Measurements from ENCODE around the gene KLHL29.

Gene KLHL29

DNA sequence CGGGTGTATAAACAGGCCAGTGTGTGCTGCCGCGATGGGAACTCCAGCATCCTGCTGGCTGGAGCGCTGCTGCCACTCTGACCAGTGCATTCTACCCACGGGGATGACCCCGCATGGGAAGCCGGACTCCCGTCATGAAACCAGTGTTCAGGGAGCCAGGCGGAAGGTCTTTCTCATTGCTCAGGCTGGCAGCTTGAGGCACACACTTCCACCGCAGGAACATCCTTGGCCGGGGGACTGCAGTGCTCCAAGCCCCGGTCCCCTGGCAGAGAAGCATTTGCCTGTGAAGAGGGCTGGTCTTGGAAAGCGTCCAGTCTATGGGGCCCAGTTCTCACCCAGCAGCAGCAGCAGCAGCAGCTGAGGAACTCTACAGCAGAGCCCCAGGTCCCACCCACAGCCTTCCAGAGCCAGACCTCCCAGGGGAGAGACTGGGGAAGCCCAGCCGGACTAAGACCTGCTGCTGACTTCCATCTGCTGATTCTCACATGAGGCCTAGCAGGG is 235.9 kb downstream of the KLHL29 start:
- TF ChIP-seq TAF1 (IDR thresholded peaks at IDR 0.05; ENCODE audit: borderline replicate concordance, low read depth, low read length) (no peak), POLR2A (IDR thresholded peaks at IDR 0.05; ENCODE audit: low read depth, low read length) (no peak), POLR2AphosphoS5 (IDR thresholded peaks at IDR 0.05; ENCODE audit: low read depth, low read length) (no peak)
- DNase-seq (ENCODE audit: insufficient read length) (no peak), FAIRE-seq (no peak)

DNA sequence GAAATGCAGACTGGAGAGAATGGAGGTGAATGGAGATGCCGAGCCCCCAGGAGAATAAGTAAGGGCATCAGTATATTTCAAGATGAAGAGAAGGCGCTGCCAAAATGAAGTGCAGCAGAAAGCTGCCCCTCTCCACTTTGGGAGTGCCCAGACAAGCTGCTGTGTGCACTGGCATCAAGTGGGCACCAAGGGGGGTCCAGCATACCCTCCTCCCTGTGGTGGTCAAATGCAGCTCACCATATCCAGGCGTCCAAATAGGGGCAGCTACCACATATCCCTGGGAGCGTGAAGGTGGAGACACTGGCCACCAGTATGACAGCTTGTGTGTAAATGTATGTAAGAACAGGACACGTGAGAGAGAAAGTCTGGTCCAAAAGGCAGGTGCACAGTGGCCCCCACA is 236.6 kb downstream of the KLHL29 start:
- no peak for DNase-seq (ENCODE audit: insufficient read length)
- TF ChIP-seq TAF1 (IDR thresholded peaks at IDR 0.05; ENCODE audit: borderline replicate concordance, low read depth, low read length), result no peak
- FAIRE-seq, result no peak

DNA sequence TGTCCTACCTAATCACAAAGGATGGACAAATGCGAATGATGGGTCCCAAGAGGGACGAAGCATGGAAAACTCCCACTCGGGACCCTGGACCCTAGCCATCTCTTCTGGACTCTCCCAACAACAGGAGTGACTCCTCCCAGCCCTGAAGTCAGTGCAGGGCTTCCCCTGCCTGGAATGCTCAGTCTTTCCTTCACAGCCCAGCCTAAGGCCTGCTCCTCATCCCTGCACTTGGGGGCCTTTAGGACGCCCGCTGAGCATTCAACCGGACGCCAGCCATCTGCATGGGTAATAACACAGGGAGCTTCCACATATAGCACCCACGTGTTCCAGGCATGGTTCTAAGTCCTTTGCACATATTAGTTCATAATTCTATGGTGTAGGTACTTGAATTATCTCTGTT is 237.5 kb downstream of the KLHL29 start:
- no peak for DNase-seq (ENCODE audit: insufficient read length)
- no peak for FAIRE-seq
- TF ChIP-seq POLR2A (IDR thresholded peaks at IDR 0.05; ENCODE audit: low read depth, low read length), result no peak
- no peak for TF ChIP-seq TAF1 (IDR thresholded peaks at IDR 0.05; ENCODE audit: borderline replicate concordance, low read depth, low read length)
- TF ChIP-seq POLR2AphosphoS5 (IDR thresholded peaks at IDR 0.05; ENCODE audit: low read depth, low read length), result no peak

DNA sequence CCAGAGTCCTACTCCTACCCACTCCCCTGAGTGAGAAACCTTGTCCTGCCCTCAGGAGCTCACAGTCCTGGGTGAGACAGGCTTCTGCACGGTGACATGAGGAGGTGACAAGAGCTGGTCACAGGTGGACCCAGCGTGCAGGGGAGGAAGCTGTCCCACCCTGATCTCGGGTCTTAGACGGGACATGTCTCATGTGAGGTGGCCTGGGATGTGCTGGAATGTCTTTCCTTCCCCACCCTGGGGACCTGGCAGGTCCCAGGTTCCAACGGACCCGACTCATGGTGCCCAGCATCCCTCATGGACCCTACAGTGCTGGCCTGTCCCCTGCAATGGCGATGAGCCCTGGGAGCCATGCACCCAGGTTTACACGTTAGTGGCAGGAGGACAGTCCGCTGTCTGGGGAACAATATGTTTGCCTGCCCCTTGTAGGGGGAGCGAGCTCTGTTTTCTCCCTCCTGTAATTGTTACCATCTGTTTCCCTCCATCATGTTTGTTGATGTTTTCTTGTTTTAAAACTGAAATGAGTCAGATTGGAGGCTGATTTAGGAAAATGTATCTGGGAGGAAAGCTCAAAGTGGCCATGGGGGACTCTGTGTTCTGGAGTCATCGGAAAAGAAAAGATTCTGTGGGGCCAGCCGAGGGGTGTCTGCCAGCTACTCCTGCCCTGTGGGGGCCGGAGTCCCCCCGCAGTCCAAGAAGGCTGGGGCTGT is 238.1 kb downstream of the KLHL29 start:
- no peak for TF ChIP-seq TAF1 (IDR thresholded peaks at IDR 0.05; ENCODE audit: borderline replicate concordance, low read depth, low read length)
- TF ChIP-seq POLR2A (IDR thresholded peaks at IDR 0.05; ENCODE audit: low read depth, low read length), result no peak
- TF ChIP-seq POLR2AphosphoS5 (IDR thresholded peaks at IDR 0.05; ENCODE audit: low read depth, low read length), result no peak
- DNase-seq (ENCODE audit: insufficient read length), result no peak
- FAIRE-seq, result no peak

DNA sequence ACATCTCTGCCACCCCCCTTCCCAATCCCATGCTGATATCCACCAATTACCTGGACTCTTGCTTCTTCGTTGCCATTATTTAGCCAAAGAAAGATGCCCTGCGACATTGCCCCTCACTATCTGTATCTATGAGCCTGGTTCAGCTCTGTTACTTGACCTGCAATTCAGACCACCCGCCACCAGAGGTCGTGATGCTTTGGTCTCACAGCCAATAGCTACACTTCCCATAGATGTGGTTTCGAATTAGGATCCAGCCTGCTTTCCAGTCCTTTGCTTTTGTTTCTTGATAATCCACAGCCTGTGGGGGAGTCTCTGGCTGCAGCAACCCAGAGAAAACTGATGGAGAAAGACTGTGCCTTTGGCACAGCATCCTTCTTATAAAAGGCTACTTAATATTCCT is 239.4 kb downstream of the KLHL29 start:
- no peak for TF ChIP-seq POLR2A (IDR thresholded peaks at IDR 0.05; ENCODE audit: low read depth, low read length)
- no peak for TF ChIP-seq TAF1 (IDR thresholded peaks at IDR 0.05; ENCODE audit: borderline replicate concordance, low read depth, low read length)
- no peak for TF ChIP-seq POLR2AphosphoS5 (IDR thresholded peaks at IDR 0.05; ENCODE audit: low read depth, low read length)
- DNase-seq (ENCODE audit: insufficient read length) (no peak), FAIRE-seq (no peak)

GRCh38 chr2:23624915-23625314 is 239.9 kb downstream of the KLHL29 start:
- DNase-seq (ENCODE audit: insufficient read length) (no peak), FAIRE-seq (no peak)
- TF ChIP-seq POLR2AphosphoS5 (IDR thresholded peaks at IDR 0.05; ENCODE audit: low read depth, low read length) (no peak), TAF1 (IDR thresholded peaks at IDR 0.05; ENCODE audit: borderline replicate concordance, low read depth, low read length) (no peak), POLR2A (IDR thresholded peaks at IDR 0.05; ENCODE audit: low read depth, low read length) (no peak)

GRCh38 chr2:23625726-23626125 is 240.7 kb downstream of the KLHL29 start:
- FAIRE-seq (no peak), DNase-seq (ENCODE audit: insufficient read length) (no peak)
- TF ChIP-seq POLR2AphosphoS5 (IDR thresholded peaks at IDR 0.05; ENCODE audit: low read depth, low read length) (no peak), TAF1 (IDR thresholded peaks at IDR 0.05; ENCODE audit: borderline replicate concordance, low read depth, low read length) (no peak), POLR2A (IDR thresholded peaks at IDR 0.05; ENCODE audit: low read depth, low read length) (no peak)

- FAIRE-seq (no peak), DNase-seq (ENCODE audit: insufficient read length) (no peak)
- TF ChIP-seq POLR2AphosphoS5 (IDR thresholded peaks at IDR 0.05; ENCODE audit: low read depth, low read length) (no peak), TAF1 (IDR thresholded peaks at IDR 0.05; ENCODE audit: borderline replicate concordance, low read depth, low read length) (no peak), POLR2A (IDR thresholded peaks at IDR 0.05; ENCODE audit: low read depth, low read length) (no peak)
Observed at GRCh38 chr2:23626701-23627230, 241.8 kb downstream of the KLHL29 start.

GRCh38 chr2:23627236-23628009 is 242.4 kb downstream of the KLHL29 start:
- FAIRE-seq (no peak), DNase-seq (ENCODE audit: insufficient read length) (no peak)
- TF ChIP-seq TAF1 (IDR thresholded peaks at IDR 0.05; ENCODE audit: borderline replicate concordance, low read depth, low read length) (no peak), POLR2AphosphoS5 (IDR thresholded peaks at IDR 0.05; ENCODE audit: low read depth, low read length) (no peak), POLR2A (IDR thresholded peaks at IDR 0.05; ENCODE audit: low read depth, low read length) (no peak)

- DNase-seq (ENCODE audit: insufficient read length), result no peak
- no peak for TF ChIP-seq POLR2A (IDR thresholded peaks at IDR 0.05; ENCODE audit: low read depth, low read length)
- TF ChIP-seq TAF1 (IDR thresholded peaks at IDR 0.05; ENCODE audit: borderline replicate concordance, low read depth, low read length), result no peak
- TF ChIP-seq POLR2AphosphoS5 (IDR thresholded peaks at IDR 0.05; ENCODE audit: low read depth, low read length), result no peak
- no peak for FAIRE-seq
Observed at GRCh38 chr2:23628926-23629771, 244.2 kb downstream of the KLHL29 start.
